ENCODE results near the gene AP3D1. TPM values are rescaled to one million over a fixed set of nuclear protein-coding genes. Genes with fewer than 3 reads are reported as not detected.

Gene AP3D1
- total RNA-seq, 1 donor from 2014 or later, result 50.9 TPM

DNA sequence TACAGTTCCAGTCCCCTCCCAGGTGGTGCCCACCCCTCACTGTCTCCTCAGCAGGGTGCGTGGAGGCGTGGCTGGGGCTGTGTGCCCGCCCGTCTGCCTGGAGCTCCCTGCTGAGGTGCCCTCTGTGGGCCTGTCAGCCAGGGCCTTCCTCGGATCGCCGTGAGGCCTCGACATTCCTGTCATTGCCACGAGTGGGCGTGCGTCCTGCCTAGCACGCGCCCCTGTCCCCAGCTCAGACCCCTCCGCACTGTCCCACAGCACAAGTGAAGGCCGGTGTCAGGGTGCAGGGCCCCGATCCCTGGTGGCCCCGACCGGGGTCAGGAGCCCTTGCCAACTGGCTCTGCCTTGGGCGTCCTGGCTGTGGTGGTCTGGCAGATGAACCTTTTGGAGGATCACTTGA is 44.5 kb upstream of the AP3D1 start:
- TF ChIP-seq, protein P1, sequence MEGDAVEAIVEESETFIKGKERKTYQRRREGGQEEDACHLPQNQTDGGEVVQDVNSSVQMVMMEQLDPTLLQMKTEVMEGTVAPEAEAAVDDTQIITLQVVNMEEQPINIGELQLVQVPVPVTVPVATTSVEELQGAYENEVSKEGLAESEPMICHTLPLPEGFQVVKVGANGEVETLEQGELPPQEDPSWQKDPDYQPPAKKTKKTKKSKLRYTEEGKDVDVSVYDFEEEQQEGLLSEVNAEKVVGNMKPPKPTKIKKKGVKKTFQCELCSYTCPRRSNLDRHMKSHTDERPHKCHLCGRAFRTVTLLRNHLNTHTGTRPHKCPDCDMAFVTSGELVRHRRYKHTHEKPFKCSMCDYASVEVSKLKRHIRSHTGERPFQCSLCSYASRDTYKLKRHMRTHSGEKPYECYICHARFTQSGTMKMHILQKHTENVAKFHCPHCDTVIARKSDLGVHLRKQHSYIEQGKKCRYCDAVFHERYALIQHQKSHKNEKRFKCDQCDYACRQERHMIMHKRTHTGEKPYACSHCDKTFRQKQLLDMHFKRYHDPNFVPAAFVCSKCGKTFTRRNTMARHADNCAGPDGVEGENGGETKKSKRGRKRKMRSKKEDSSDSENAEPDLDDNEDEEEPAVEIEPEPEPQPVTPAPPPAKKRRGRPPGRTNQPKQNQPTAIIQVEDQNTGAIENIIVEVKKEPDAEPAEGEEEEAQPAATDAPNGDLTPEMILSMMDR (IDR thresholded peaks at IDR 0.05), result no peak
- TF ChIP-seq EZH2 (IDR thresholded peaks at IDR 0.05) (no peak), EZH2phosphoT487 (IDR thresholded peaks at IDR 0.05) (no peak)
- Histone ChIP-seq H3K27me3 (no peaks in the 10 kb centered on the region), H3K9me3 (ENCODE audit: low read depth) (no peaks in the 10 kb centered on the region), H3K79me2 (ENCODE audit: low read depth) (peaks cover 13% of the 10 kb centered on the region), H3K4me3 (no peak overlapping the region), H3F3A (ENCODE audit: low read depth) (peaks cover 6% of the 10 kb centered on the region), H3K36me3 (no peaks in the 10 kb centered on the region), H4K20me1 (ENCODE audit: low read depth) (peaks cover 42% of the 10 kb centered on the region), H3K9ac (no peak overlapping the region), H2AFZ (replicated peaks) (no peak overlapping the region), H3K27ac (no peak overlapping the region), H3K4me1 (peaks cover 6% of the 10 kb centered on the region), H3K4me2 (no peak overlapping the region)
- Mint-ChIP-seq H3K4me1 (peaks cover 5% of the 10 kb centered on the region), H3K27ac (no peak overlapping the region), H3K27me3 (ENCODE audit: insufficient read depth, low read depth) (peaks cover 5% of the 10 kb centered on the region), H3K4me3 (no peak overlapping the region), H3K9me3 (no peaks in the 10 kb centered on the region), H3K36me3 (peaks cover 16% of the 10 kb centered on the region)
- DNase-seq (ENCODE audit: low spot score), result no peak

DNA sequence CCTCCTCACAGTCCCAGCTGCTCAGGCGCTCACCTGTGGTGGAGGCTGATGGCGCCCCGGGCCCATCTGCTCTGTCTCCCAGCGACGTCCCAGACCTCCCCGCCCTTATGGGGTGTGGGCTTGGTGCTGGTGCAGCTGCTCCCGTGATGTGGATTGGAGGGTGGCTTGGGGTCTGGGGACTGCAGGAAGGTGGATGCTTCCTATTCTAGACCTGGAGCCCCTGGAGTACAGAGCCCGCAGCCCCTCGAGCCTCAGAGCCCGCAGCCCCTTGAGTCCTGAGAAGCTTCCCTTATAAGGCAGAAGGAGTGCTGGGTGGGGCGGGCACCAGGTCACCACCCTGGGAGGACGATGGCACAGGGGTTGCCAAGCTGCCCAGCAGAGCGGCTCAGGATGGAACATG is 44.0 kb upstream of the AP3D1 start:
- Histone ChIP-seq H4K20me1 (ENCODE audit: low read depth) (peaks cover 43% of the 10 kb centered on the region), H3K36me3 (no peaks in the 10 kb centered on the region), H3K79me2 (ENCODE audit: low read depth) (peaks cover 13% of the 10 kb centered on the region)

DNA sequence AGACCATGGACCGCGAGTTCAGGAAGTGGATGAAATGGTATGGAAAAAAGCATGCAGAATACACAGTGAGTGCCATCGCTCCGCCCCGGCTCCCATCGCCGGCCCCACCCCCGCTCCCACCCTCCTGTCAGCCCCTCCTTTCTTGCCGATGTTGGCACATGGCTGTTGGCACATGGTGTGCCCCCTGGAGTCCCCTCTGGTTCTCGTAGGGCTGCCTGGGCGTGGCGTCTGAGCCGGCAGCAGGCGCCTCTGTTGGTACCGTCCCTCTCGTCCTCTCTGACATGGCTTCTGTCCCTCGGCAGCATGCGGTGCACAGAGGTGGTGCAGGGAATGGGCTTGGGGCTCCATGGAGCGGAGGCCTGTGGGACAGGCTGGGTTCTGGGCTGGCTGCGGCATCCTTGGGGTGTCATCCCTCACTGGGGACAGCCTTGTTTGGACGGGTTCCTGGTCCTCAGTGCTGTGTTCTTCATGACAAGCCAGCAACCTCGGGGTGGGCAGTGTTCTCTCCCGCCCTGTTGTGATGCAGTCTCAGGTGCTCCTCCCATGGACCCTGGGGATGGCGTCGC is 43.2 kb upstream of the AP3D1 start:
- Histone ChIP-seq H3K79me2 (ENCODE audit: low read depth) (peaks cover 10% of the 10 kb centered on the region), H3K9me3 (ENCODE audit: low read depth) (no peaks in the 10 kb centered on the region), H2AFZ (replicated peaks) (no peak overlapping the region), H3K27ac (no peak overlapping the region), H3K36me3 (no peaks in the 10 kb centered on the region), H3F3A (ENCODE audit: low read depth) (peaks cover 6% of the 10 kb centered on the region), H3K4me2 (no peak overlapping the region), H3K27me3 (no peaks in the 10 kb centered on the region), H3K9ac (no peak overlapping the region), H4K20me1 (ENCODE audit: low read depth) (peaks cover 44% of the 10 kb centered on the region), H3K4me3 (no peak overlapping the region), H3K4me1 (peaks cover 6% of the 10 kb centered on the region)
- H3K9me3 Mint-ChIP-seq, result no peaks in the 10 kb centered on the region
- H3K36me3 Mint-ChIP-seq, result peaks cover 16% of the 10 kb centered on the region
- H3K4me3 Mint-ChIP-seq, result no peak overlapping the region
- H3K27me3 Mint-ChIP-seq (ENCODE audit: insufficient read depth, low read depth), result peaks cover 4% of the 10 kb centered on the region
- DNase-seq (ENCODE audit: low spot score), result no peak
- peaks cover 5% of the 10 kb centered on the region for H3K4me1 Mint-ChIP-seq
- TF ChIP-seq EZH2 (IDR thresholded peaks at IDR 0.05) (no peak), EZH2phosphoT487 (IDR thresholded peaks at IDR 0.05) (no peak)
- TF ChIP-seq, protein P1 (IDR thresholded peaks at IDR 0.05), result no peak
- H3K27ac Mint-ChIP-seq, result no peak overlapping the region

More for the DNA sequence above, 44.0 kb upstream of the AP3D1 start:
- peaks cover 6% of the 10 kb centered on the region for H3K4me1 ChIP-seq
- Mint-ChIP-seq H3K4me1 (peaks cover 5% of the 10 kb centered on the region), H3K27ac (no peak overlapping the region), H3K36me3 (peaks cover 16% of the 10 kb centered on the region), H3K4me3 (no peak overlapping the region), H3K27me3 (ENCODE audit: insufficient read depth, low read depth) (peaks cover 5% of the 10 kb centered on the region), H3K9me3 (no peaks in the 10 kb centered on the region)
- H3K4me2 ChIP-seq, result no peak overlapping the region
- H2AFZ ChIP-seq (replicated peaks), result no peak overlapping the region
- peaks cover 6% of the 10 kb centered on the region for H3F3A ChIP-seq (ENCODE audit: low read depth)
- H3K27me3 ChIP-seq, result no peaks in the 10 kb centered on the region
- H3K27ac ChIP-seq, result no peak overlapping the region
- DNase-seq (ENCODE audit: low spot score), result no peak
- TF ChIP-seq EZH2 (IDR thresholded peaks at IDR 0.05) (no peak), EZH2phosphoT487 (IDR thresholded peaks at IDR 0.05) (no peak)
- TF ChIP-seq, protein P1 (IDR thresholded peaks at IDR 0.05), result no peak
- no peak overlapping the region for H3K4me3 ChIP-seq
- no peak overlapping the region for H3K9ac ChIP-seq
- no peaks in the 10 kb centered on the region for H3K9me3 ChIP-seq (ENCODE audit: low read depth)

Measured in neural progenitor cell (in vitro differentiated cells).